ENCODE measurements around the gene NEDD4.
"Not testable (repeated sequence)": the region's sequence is repeated elsewhere in the genome, so short reads cannot be mapped to it uniquely, and the experiment has no call there.

Gene NEDD4

GRCh38 chr15:55829826-55830225 is 163.6 kb downstream of the NEDD4 start:
- 80 to 100% methylated on average over 1 to 2 of the region's 2 CpGs for WGBS, 2 experiments (ENCODE audit: insufficient coverage in 2 of 2)
- Histone ChIP-seq H3K4me3 (ENCODE audit: extremely low read depth, insufficient read depth, low read length, poor library complexity, severe bottlenecking) (no peak overlapping the region), H3K9me3 (ENCODE audit: control insufficient read depth, low read length) (no peaks in the 10 kb centered on the region), H3K36me3 (ENCODE audit: control insufficient read depth, insufficient read depth, low read length) (peaks cover 13% of the 10 kb centered on the region), H3K4me1 (ENCODE audit: control insufficient read depth, insufficient read depth, low read length, poor library complexity, severe bottlenecking) (peaks cover 5% of the 10 kb centered on the region), H3K27ac (ENCODE audit: low read depth, low read length, severe bottlenecking) (no peak overlapping the region)

DNA sequence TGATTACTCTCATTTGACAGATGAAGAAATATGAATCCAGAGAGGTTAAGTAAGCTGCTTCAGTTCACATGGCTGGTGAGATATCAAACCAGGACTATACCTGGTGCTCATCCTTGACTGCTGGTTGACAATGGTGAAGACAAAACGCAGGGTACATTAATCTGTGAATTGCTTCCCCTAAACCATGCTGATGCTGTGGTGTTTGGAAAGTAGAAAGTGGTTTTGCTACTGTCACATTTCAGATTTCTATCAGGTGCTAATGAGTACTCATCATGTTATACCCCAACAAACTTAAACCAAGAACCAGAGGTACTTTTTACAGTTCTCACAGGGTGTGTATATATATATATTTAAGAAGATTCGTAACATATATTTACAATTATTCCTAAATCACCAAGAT is 165.5 kb downstream of the NEDD4 start:
- H3K36me3 ChIP-seq (ENCODE audit: control insufficient read depth, insufficient read depth, low read length), result peaks cover 13% of the 10 kb centered on the region
- WGBS, 2 experiments (ENCODE audit: insufficient coverage in 2 of 2), result 100% methylated on average over 1 of the region's 2 CpGs; no CpG with 5 or more reads in 1 of the 2 experiments
- H3K9me3 ChIP-seq (ENCODE audit: control insufficient read depth, low read length), result no peaks in the 10 kb centered on the region
- H3K4me1 ChIP-seq (ENCODE audit: control insufficient read depth, insufficient read depth, low read length, poor library complexity, severe bottlenecking), result no peaks in the 10 kb centered on the region
- H3K4me3 ChIP-seq (ENCODE audit: extremely low read depth, insufficient read depth, low read length, poor library complexity, severe bottlenecking), result no peak overlapping the region
- no peak overlapping the region for H3K27ac ChIP-seq (ENCODE audit: low read depth, low read length, severe bottlenecking)

DNA sequence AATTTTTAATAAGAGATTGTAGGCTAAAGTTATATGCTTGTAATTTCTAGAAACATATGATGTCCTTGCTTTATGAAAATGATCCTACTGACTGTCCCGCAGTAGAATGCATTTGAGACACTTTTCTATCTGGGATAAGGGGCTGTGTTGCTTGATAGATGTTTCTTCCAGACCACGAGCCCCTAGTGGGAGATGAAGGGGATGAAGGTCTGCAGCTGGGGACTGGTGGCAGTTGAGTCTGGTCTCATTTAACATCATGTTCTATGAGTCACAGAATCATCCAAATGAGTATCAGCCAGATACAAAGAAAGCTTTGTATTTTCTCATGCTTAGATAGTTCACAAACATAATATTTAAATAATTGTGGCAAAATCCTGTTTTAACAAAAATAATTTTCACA is 166.2 kb downstream of the NEDD4 start:
- Histone ChIP-seq H3K36me3 (ENCODE audit: control insufficient read depth, insufficient read depth, low read length) (peaks cover 6% of the 10 kb centered on the region), H3K9me3 (ENCODE audit: control insufficient read depth, low read length) (no peaks in the 10 kb centered on the region), H3K27ac (ENCODE audit: low read depth, low read length, severe bottlenecking) (no peak overlapping the region), H3K4me1 (ENCODE audit: control insufficient read depth, insufficient read depth, low read length, poor library complexity, severe bottlenecking) (no peaks in the 10 kb centered on the region), H3K4me3 (ENCODE audit: extremely low read depth, insufficient read depth, low read length, poor library complexity, severe bottlenecking) (no peak overlapping the region)
- WGBS, 2 experiments (ENCODE audit: insufficient coverage in 2 of 2), result 50% methylated on average over 1 of the region's 2 CpGs; no CpG with 5 or more reads in 1 of the 2 experiments

DNA sequence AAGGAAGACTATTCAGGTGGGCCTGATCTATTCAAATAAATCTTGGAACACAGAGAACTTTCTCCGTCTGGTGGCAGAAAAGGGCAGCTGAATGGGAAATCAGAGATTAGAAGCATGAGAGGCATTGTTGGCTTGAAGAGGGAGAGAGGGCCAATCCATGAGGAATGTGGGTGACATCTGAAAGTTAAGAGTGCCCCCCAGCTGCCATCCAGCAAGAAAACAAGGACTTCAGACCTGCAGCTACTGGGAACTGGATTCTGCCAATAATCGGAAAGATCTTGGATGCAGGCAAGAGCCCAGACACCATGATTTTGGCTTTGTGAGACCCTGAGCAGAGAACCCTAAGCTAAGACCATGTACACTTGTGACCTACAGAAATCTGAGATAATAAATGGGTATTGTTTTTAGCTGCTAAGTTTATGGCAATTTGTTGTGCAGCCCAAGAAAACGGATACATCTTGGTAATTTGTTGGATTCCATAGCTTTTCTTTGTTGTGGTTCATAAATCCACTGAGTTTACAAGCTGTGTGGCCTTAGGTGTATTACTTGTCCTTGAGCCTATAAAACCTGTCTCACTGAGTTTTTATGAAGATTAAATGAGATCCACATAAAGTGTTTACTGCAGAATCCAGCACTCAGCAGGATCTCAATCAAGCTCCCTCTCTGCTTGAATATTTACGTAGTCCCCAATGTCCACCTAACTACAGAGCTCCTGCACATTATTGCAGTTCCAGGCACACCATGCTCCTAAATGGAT is 168.4 kb downstream of the NEDD4 start:
- H3K4me1 ChIP-seq (ENCODE audit: control insufficient read depth, insufficient read depth, low read length, poor library complexity, severe bottlenecking), result peaks cover 4% of the 10 kb centered on the region
- no peak overlapping the region for H3K4me3 ChIP-seq (ENCODE audit: extremely low read depth, insufficient read depth, low read length, poor library complexity, severe bottlenecking)
- H3K27ac ChIP-seq (ENCODE audit: low read depth, low read length, severe bottlenecking), result no peak overlapping the region
- peaks cover 6% of the 10 kb centered on the region for H3K9me3 ChIP-seq (ENCODE audit: control insufficient read depth, low read length)
- 88 to 97% methylated on average over 3 to 4 of the region's 4 CpGs for WGBS, 2 experiments (ENCODE audit: insufficient coverage in 2 of 2)
- H3K36me3 ChIP-seq (ENCODE audit: control insufficient read depth, insufficient read depth, low read length), result peaks cover 4% of the 10 kb centered on the region

- 67 to 100% methylated on average over 1 of the region's 3 CpGs for WGBS, 2 experiments (ENCODE audit: insufficient coverage in 2 of 2)
- H3K4me1 ChIP-seq (ENCODE audit: control insufficient read depth, insufficient read depth, low read length, poor library complexity, severe bottlenecking), result peaks cover 11% of the 10 kb centered on the region
- no peak overlapping the region for H3K4me3 ChIP-seq (ENCODE audit: extremely low read depth, insufficient read depth, low read length, poor library complexity, severe bottlenecking)
- H3K9me3 ChIP-seq (ENCODE audit: control insufficient read depth, low read length), result peaks cover 6% of the 10 kb centered on the region
- no peak overlapping the region for H3K27ac ChIP-seq (ENCODE audit: low read depth, low read length, severe bottlenecking)
- no peaks in the 10 kb centered on the region for H3K36me3 ChIP-seq (ENCODE audit: control insufficient read depth, insufficient read depth, low read length)
These were observed 169.6 kb downstream of the NEDD4 start for GRCh38 chr15:55823699-55824340.

DNA sequence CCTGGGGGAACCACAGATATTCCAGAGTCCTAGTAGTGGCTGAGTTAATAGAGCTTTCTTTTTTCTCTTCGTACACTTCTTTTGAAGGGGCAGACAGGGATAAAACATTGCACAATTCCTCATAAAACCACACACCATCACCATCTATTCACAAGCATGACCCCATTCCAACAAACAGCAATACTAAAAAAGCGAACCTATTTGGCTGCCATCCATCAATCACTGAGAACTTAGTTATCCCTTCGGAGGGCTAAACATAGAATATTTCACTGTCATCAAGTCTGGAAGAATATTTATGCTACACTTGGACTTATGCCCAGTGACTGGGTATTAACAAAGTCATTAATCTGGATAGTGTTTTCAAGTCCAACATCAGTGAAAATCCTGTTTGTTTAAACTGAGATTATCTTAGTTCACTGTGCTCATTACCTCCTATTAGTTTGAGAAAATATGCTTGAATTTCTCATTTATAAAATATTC is 170.2 kb downstream of the NEDD4 start:
- WGBS, 2 experiments (ENCODE audit: insufficient coverage in 2 of 2), result 70 to 100% methylated on average over 2 of the region's 3 CpGs
- Histone ChIP-seq H3K9me3 (ENCODE audit: control insufficient read depth, low read length) (peaks cover 6% of the 10 kb centered on the region), H3K36me3 (ENCODE audit: control insufficient read depth, insufficient read depth, low read length) (no peaks in the 10 kb centered on the region), H3K4me1 (ENCODE audit: control insufficient read depth, insufficient read depth, low read length, poor library complexity, severe bottlenecking) (peaks cover 11% of the 10 kb centered on the region), H3K27ac (ENCODE audit: low read depth, low read length, severe bottlenecking) (no peak overlapping the region), H3K4me3 (ENCODE audit: extremely low read depth, insufficient read depth, low read length, poor library complexity, severe bottlenecking) (no peak overlapping the region)

DNA sequence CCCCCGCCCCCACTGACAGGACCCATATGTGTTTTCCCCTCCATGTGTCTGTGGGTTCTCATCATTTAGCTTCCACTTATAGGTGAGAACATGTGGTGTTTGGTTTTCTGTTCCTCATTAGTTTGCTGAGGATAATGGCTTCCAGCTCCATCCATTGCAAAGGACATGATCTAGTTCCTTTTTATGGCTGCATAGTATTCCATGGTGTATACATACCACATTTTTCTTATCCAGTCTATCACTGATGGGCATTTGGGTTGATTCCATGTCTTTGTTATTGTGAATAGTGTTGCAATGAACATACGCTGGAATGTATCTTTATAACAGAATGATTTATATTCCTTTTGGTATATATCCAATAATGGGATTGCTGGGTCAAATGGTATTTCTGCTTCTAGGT is 171.7 kb downstream of the NEDD4 start:
- H3K4me1 ChIP-seq (ENCODE audit: control insufficient read depth, insufficient read depth, low read length, poor library complexity, severe bottlenecking), result peaks cover 18% of the 10 kb centered on the region
- no CpG with 5 or more reads among the region's 2 CpGs for WGBS, 2 experiments (ENCODE audit: insufficient coverage in 2 of 2)
- not testable (repeated sequence) for H3K36me3 ChIP-seq (ENCODE audit: control insufficient read depth, insufficient read depth, low read length); H3K27ac ChIP-seq (ENCODE audit: low read depth, low read length, severe bottlenecking); H3K9me3 ChIP-seq (ENCODE audit: control insufficient read depth, low read length); H3K4me3 ChIP-seq (ENCODE audit: extremely low read depth, insufficient read depth, low read length, poor library complexity, severe bottlenecking)

DNA sequence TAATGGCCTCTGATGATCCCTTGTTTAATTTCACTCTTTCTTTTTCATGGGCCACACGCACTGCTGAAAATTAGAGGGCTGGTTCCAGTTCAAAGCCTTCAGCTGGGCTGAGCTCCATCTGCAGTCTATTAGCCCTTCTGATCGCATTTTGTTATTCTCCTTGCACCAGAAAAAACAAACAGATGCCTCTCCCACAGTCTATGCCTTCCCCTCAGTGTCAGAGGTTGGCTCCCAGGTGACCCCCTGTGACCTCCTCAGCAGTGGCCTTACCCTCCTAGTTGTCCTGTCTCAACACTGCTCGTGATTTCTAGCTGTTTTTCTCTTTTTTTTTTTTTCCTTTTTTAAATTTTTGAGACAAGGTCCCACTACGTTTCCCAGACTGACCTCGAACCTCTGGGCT is 173.4 kb downstream of the NEDD4 start:
- WGBS, 2 experiments (ENCODE audit: insufficient coverage in 2 of 2), result 90 to 94% methylated on average over 5 of the region's 5 CpGs
- Histone ChIP-seq H3K4me1 (ENCODE audit: control insufficient read depth, insufficient read depth, low read length, poor library complexity, severe bottlenecking) (peaks cover 35% of the 10 kb centered on the region), H3K27ac (ENCODE audit: low read depth, low read length, severe bottlenecking) (no peak overlapping the region), H3K36me3 (ENCODE audit: control insufficient read depth, insufficient read depth, low read length) (no peaks in the 10 kb centered on the region), H3K9me3 (ENCODE audit: control insufficient read depth, low read length) (peaks cover 6% of the 10 kb centered on the region), H3K4me3 (ENCODE audit: extremely low read depth, insufficient read depth, low read length, poor library complexity, severe bottlenecking) (no peak overlapping the region)

DNA sequence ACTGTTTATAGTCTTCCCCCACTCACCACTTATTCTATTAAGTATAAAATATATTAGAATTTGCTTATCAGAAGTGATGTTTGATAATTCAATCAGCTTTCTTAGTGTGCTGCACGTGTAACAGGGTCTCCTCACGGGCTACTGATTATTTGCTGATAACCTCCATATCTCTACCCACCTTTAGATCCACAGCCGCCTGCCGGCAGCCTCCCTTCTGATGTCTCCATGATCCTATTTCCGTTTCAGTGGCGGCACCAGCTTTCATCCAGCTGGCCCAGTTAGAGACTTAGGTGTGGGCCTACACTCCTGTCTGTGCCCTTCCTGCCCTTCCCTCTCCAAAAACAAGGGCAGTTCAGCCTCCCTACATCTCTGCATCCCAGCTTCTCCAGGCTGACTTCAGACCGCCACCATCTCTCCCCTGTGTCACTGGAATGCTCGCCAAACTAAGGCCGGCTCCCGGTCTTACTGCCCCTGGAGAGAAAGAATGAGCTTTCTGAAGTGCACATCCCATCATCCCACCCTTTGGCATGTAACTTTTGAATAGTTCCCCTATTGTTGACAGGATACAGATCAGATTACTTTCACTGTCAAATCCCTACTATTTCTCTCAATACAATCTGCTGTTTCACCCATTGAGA is 173.9 kb downstream of the NEDD4 start:
- WGBS, 2 experiments (ENCODE audit: insufficient coverage in 2 of 2), result 84 to 87% methylated on average over 7 to 10 of the region's 10 CpGs
- Histone ChIP-seq H3K36me3 (ENCODE audit: control insufficient read depth, insufficient read depth, low read length) (no peaks in the 10 kb centered on the region), H3K4me1 (ENCODE audit: control insufficient read depth, insufficient read depth, low read length, poor library complexity, severe bottlenecking) (peaks cover 39% of the 10 kb centered on the region), H3K9me3 (ENCODE audit: control insufficient read depth, low read length) (peaks cover 6% of the 10 kb centered on the region), H3K27ac (ENCODE audit: low read depth, low read length, severe bottlenecking) (peak overlapping the region; percentile 59), H3K4me3 (ENCODE audit: extremely low read depth, insufficient read depth, low read length, poor library complexity, severe bottlenecking) (no peak overlapping the region)

DNA sequence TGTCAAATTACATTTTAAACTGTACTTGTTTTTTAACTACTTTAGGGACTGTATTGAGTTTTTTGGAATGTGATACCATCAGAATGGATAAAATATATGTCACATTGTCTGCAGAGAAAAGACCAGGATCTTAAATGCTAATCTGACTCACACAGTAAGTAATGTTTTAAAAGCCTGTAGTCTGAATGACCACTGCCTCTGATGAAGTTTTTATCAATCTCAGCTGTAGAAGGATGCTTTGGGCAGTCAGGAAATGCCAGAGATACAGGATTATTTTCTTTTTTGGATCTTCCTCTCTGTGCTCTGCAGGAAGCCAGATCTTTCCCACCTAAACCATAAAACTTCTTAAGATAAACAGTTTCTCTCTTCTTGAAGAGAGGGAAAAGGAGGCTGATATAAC is 177.4 kb downstream of the NEDD4 start:
- Histone ChIP-seq H3K9me3 (ENCODE audit: control insufficient read depth, low read length) (no peaks in the 10 kb centered on the region), H3K27ac (ENCODE audit: low read depth, low read length, severe bottlenecking) (peak overlapping the region; percentile 75), H3K4me3 (ENCODE audit: extremely low read depth, insufficient read depth, low read length, poor library complexity, severe bottlenecking) (no peak overlapping the region)

More for the DNA sequence above, 177.4 kb downstream of the NEDD4 start:
- no peaks in the 10 kb centered on the region for H3K36me3 ChIP-seq (ENCODE audit: control insufficient read depth, insufficient read depth, low read length)
- peaks cover 39% of the 10 kb centered on the region for H3K4me1 ChIP-seq (ENCODE audit: control insufficient read depth, insufficient read depth, low read length, poor library complexity, severe bottlenecking)
